Stimulated activated CD4-positive, alpha-beta T cell treated with anti-CD3 and anti-CD28 coated beads, Interleukin-15, amount 100 ng/mL, for 48 hours (primary cell): ENCODE measurements around the gene AGAP1.

Source experiments
- DNase-seq, 2 donors: peaks; one replicate each; pipeline ENCODE4 v3.0.0-alpha.2; 2020; ENCODE audit warnings: low read depth in 2 of 2

AGAP1 gene

DNA sequence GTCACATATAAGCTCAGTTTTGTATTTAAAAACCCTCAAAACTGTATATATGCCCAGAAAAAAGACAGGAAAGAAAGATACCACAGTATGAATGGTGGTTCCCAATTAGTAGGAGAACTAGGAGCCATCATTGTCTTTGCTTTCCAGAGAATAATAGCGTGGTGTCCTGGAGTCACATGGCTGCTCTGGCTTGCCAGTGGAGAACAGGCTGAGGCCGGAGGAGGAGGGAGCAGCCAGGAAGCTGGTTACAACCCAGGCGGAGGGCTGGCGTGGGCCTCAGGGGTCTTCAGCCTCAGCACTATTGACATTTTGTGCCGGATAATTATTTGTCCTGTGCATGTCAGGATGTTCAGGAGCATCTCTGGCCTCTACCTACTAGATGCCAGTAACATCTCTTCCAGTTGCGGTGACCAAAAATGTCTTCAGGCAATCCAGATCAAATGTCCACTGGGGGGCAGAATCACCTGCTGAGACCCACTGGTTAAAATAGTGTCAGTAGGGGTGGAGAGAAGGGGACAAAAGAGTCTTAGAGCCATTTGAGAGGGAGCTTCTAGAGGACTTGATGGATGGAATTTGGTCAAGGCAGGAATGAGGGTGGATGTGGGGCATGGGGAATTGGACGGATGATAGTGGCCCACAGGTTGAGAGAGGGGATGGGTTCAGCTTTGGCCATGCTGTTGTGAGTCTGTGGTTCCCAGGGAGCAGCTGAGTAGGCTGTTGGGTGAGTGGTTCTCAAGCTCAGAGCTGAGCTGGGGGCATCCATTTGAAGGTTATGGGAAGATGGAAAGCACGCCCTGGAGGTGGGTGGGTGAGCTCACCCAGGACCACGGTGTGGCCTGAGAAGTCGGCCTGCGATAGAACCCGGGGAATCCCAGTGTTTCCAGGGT lies 144.9 kb downstream of the AGAP1 start:
- no peak for DNase-seq

GRCh38 chr2:235639428-235639773 lies 145.6 kb downstream of the AGAP1 start:
- no peak for DNase-seq

GRCh38 chr2:235639885-235640284 lies 146.0 kb downstream of the AGAP1 start:
- no peak for DNase-seq

GRCh38 chr2:235640377-235640776 lies 146.5 kb downstream of the AGAP1 start:
- DNase-seq: no peak

DNA sequence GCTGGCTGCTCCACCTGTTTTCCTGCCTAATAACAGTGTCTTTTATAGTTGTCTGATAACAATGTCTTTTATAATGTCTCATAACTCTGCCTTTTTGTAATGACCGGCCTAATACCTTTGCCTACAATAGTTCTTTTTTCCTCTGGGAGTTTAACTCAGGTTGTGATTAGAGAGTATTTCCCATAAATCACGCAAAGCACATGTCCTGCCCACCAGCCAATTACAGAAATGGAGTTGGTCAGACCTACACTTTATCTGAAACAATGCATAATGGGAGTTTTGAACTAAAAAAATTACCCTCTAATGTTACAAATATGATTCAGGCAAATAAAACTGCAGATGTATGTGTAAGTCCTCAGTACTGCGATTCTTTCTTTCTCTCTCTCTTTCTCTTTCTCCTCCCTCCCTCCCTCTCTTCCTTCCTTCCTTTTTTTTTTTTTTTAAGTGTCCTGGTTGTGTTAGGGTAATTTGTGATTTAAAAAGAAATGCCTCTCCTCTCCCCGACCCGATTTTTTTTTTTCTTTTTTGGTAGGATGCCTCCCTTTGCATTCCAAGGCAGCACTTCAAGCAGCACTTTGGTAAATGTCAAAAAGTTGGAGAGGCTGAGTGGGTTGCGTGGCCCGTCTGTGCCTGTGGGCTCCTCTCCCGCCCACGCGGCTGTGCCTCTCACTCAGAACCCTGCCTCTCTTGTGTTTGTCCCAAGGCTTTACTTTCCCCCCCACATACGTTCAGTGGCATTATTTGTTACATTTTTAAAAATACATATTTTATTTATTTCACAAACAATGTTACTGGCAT lies 147.3 kb downstream of the AGAP1 start:
- no peak for DNase-seq

DNA sequence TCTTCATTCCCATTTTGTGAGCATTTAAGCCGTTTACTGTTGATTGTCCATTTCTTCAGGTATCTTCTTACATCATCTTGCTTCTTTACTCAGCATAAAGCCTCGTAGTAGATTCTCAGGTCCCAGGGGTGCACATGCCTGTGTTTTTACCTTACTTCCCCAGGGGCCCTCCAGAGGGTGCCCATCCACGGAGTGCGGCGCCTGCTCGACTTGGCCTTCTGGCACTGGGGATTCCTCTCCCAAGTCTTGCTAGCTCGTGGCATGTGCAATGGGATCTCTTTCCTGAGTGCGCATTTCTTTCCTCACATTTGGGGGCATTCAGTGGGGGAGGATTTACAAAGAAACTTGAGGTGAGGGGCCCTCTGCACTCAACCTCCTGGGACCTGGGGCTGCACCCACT lies 148.1 kb downstream of the AGAP1 start:
- no peak for DNase-seq

DNA sequence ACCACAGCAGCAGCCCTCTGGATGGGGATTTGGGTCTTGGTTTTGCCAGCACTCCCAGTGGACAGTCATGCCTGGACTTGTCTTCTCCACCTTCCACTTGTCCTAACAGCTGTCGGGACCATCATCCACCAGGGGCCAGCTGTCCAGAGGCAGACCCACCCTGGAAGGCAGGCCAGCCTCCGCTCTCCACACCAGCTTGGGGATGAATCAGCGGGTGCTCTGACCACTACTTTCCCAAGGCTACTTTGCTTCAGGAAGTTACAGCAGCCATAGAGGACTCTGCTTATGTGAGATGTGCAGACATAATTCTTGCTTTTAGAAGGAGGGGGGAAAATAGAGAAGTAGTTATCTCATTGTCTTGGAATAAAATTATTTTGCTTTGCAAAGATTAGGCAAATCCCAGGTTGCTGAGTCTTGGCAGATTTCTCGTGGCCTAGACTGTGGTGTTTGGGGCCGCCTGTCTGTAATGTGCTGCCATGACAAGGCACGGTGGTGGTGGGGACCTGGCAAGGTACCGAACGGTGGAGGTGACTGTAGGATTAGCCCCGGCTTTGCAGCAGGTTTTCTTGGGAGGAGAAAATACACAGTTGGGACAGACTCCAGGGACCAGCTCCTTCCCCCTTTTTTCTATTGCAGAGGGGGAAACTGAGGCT lies 148.7 kb downstream of the AGAP1 start:
- no peak for DNase-seq

DNA sequence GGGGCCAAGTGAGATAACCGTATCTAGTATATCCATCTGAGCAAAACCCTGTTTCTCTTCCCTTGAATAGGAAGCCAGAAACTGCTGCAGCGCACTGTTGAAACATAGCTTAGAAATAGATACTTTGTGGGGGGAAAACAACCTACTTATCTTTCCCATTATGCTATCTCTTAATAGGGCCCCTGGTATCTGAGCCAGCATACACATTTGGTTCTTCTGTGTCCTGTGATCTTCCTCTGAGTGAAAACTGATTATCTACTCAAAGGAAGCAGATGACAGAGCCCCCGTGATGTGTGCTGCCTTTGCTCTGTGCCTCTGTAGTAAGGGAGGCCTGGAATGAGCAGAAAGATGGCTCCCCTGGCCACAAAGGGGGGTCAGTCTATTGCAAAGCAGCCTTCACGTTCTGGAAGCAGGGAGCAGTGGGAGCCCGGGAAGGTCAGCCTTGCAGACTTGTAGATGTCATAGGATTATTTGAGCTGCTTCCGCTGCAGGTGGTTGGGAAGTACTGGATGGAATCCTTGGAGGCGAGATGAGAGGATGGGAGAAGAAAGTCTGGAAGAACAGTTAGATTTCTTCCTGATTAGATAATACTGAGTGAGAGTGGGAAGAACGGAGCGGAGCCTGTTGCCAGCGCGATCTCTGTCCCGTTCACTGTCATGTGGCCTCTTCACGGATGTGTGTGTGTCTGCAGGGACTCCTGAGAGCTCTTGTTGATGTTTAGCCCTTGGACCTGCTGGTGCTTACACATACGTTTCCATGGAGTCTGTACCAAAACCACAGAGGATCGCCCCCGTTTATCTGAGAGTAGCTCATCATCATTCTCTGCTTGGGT lies 150.1 kb downstream of the AGAP1 start:
- DNase-seq: no peak

GRCh38 chr2:235647264-235647663 lies 153.4 kb downstream of the AGAP1 start:
- DNase-seq: no peak

- DNase-seq: no peak
These were observed 154.0 kb downstream of the AGAP1 start for GRCh38 chr2:235647877-235648276.

GRCh38 chr2:235649418-235649817 lies 155.6 kb downstream of the AGAP1 start:
- DNase-seq: no peak

DNA sequence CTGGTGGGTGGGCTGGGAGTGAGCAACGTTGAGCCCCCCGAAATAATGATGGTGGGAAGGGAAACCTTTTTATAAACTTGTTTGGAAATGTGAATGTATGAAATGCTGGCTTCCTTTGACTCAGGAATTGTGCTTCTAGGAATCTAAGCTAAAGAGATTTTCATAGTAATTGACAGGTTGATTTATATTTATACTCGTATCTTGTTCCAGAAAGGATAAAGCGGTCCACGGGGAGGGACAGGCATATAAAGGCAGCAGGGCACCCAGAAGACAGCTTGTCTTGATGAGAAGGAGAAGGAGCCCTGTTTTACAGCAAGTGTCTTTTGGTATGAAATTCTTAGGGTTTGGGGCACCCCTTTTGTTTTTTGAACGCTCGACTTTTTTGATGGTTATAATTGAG lies 157.8 kb downstream of the AGAP1 start:
- DNase-seq: no peak

DNA sequence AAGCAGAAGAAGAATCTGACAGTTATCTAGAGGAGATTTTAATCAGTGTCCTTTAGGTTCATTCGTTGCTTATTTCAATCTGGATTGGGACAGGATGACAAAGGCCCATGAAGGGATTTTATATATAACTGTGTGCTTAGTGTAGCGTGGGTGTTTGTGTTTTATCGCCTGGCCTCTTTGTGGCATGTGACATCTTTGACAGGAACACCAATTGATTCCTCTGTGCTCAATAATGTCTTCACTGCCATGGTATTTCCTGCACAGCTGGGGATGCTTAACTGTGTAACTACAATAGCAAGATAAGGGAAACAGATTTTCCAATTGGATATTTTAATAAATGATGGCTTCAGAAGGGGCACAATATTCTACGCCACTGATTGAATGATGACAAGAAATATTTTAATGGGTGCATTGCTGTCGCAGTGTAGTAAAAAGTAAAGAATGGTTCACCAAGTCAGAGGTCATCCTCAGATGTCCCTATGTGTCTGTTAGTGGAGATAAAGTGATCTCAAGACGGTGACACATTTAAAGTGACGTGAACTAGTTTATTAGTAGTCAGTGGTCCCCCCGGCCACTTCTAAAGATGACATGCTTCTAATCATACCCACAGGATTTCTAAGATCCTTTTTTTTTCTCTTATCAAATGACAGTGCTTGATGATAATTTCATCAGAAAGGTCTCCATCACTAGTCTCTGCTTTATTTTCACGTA lies 160.4 kb downstream of the AGAP1 start:
- DNase-seq: no peak

GRCh38 chr2:235658351-235659174 lies 164.7 kb downstream of the AGAP1 start:
- DNase-seq: no peak

DNA sequence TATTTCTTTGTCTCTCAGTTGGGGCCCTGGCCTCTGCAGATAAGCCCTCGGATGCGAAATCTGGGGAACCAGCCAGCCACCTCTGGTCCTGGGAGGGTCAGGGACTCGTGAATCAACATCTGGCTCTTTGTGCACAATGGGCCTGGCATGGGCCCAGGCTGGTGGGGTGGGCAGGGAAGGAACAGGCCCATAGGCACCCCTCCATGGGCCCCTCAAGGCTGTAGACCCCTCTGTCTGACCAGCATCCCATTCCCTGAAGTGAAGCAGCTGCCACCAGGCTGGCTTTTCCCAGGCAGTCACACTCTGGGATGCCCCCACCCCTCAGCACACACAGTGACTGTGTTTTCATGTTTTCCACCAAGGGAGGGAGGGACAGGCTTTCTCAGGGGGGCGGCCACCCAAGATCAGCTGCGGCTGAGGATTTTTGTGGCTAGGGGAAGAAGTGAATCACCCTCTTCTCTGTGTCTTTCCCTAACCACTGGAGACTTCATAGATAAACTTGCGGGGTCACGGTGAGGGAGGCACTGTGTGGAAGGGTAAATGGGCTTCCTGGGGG lies 166.0 kb downstream of the AGAP1 start:
- no peak for DNase-seq

GRCh38 chr2:235660484-235661082 lies 166.7 kb downstream of the AGAP1 start:
- no peak for DNase-seq

- DNase-seq: no peak
These were observed 167.5 kb downstream of the AGAP1 start for GRCh38 chr2:235661167-235661937.

GRCh38 chr2:235661952-235662351 lies 168.1 kb downstream of the AGAP1 start:
- DNase-seq: no peak

DNA sequence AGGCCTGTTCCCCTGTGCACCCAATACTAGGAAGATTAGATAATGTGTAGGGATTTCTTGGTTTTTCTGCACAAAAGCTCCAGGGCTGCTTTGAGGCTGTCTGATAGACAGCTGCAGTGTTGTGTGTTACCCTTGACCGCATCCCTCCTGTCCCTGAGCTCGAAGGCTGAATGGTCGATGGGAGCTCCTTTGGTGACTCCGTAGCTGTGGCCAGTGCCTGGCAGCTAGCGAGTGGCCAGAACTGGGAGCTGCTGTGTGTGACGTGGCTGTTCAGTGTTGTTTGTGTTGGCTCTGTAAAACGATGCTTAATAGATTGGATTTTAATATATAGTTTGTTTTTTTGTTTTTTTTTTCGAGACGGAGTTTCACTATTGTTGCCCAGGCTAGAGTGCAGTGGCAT lies 170.0 kb downstream of the AGAP1 start:
- no peak for DNase-seq
